HG03354 (cell line): ENCODE results near the gene LRP1B.
"Not testable (repeated sequence)": the region's sequence is repeated elsewhere in the genome, so short reads cannot be mapped to it uniquely, and the experiment has no call there.

ENCODE experiments used
- ATAC-seq: cut with Tn5 transposase; IDR thresholded peaks from one replicate; pipeline ENCODE4 v1.9.1; 2021; ENCODE audit warnings: mild to moderate bottlenecking; ENCODE audit not compliant: unreplicated experiment, poor library complexity, severe bottlenecking

Gene LRP1B

DNA sequence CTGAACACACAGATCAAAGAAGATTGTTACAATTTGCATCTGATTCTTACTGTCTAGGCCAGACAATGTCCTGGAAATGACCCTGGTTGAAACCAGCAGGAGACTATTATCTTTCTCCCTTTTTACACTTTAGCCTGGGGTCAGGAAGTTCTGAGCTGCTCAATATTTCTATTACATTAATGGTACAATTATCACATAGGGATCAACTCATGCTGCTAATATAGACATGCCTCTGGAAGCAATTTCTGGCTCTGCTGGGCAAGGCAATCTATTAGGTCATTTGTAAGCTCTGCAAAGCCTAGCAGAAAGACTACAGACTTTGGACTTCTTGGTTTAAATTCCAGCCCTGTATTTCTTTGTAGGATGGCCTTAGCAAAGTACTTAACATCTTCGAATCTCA lies 205.3 kb downstream of the LRP1B start:
- ATAC-seq: no peak

DNA sequence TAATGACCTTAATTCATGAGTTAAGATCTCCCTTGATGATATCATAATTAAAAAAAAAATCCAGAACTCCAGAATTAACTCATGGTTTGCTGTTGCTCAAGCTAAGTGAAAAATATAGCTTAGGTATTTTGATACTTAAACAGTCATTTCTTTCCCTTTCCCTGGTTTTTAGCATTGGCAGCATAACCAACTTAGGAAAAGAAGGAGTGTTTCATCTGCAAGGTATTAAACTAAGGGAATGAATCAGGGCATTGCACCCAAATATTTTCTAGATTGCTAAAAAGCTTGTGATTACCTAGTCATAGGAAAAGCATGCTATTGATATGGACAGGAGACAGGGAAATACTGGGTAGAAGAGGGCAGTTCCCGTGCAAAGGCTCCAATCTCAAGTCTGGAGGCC lies 207.2 kb downstream of the LRP1B start:
- ATAC-seq: no peak

DNA sequence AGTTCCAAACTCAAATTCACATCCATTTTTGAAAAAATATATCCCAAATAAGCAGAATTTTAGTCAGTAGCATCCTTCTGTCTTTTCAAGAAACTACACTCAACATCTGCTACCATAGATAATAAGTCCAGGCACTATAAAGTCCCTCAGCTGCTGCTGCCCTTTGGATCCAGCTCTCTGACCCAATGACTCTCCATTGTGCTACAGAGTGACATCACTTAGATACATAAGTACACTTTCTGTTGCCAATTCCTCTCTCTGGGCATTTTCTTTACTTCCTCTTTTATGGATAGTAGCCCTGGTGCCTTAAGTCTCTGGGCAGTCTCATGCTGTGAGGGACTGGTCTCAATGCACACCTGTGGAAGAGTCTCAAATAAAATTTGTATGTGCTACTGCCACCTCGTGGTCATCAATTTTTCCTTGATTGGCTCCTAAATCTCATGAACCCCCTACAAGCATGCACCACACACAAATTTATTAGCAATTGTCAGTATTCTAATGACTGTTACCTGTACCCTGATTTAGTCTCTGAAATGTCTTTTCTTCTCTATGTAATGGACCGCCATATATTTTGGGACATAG lies 219.2 kb downstream of the LRP1B start:
- peak; percentile 80 for ATAC-seq

DNA sequence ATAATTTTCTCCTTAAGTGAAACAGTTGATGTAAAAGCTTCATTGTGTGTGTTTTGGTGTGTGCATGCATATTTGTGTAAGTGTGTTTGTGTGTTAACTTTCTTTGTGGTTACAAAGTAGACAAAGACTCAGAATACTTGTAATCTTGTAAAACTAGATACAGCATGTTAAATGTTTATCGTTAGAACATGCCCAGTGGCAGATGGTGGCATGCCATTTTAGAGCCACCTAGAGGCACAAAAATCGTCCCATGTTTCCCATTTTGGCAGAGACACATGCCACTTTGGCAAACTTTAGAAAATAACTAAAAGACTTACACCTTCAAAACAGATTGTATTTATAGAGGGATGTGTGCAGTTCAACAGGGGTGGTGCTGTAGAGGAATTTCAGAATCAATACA lies 224.1 kb downstream of the LRP1B start:
- ATAC-seq: no peak

- no peak for ATAC-seq
Measured at GRCh38 chr2:141900826-141901225, 230.0 kb downstream of the LRP1B start.

DNA sequence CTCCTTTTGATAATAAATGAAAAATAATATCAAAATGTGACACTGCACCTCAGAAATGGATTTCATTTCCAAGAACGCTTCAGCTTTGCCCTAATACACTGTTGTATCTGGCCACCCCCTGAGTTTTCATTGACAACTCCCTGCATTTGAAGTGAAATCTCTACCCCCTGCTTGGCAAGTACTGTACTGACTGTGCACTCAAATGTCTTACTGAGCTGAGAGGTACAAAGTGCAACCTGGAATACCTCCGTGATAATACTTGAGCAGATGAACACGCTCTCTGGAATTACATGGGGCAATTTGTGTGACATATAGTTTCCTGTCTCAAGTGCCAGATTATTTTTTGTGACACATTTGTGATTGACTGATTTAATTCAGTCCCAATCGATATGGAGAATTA lies 231.1 kb downstream of the LRP1B start:
- ATAC-seq: no peak

DNA sequence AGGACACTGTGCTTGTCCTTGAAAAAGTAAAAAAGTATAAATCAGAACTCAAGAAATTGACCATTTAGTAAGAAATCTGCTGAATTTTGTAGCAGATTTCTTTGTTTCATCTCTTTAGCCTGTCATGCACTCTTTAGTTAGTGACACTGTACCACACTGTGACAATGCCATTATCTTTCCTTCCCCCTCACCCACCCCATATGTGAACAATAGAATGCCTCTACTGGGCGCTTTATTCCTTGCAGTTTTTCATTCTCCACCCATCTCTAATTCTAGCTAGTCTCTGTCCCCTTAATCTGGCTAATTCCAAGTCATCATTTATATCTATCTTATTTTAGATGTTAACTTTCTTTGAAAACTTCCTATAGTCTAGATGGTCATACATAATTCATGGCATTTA lies 241.0 kb downstream of the LRP1B start:
- no peak for ATAC-seq

GRCh38 chr2:141888987-141889555 lies 241.7 kb downstream of the LRP1B start:
- ATAC-seq: no peak

DNA sequence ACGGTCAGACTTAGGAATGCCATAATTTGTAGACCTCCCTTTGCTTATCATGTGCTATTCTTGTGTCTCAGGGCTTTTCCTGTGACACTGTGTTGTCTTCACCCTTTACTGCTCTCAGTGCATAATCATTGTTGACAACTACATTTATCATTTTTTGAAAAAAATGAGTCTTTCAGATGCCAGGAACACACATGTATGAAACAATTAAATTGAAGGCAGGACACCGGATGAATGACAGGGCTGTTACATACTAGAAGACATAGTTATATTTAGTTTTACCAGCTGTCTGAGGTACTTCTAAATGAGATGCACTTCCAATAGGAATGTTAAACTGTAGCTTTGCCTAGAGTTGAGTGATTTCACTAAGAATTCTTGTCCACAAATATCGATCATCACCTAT lies 243.5 kb downstream of the LRP1B start:
- ATAC-seq: no peak

GRCh38 chr2:141878016-141878415 lies 252.8 kb downstream of the LRP1B start:
- no peak for ATAC-seq

DNA sequence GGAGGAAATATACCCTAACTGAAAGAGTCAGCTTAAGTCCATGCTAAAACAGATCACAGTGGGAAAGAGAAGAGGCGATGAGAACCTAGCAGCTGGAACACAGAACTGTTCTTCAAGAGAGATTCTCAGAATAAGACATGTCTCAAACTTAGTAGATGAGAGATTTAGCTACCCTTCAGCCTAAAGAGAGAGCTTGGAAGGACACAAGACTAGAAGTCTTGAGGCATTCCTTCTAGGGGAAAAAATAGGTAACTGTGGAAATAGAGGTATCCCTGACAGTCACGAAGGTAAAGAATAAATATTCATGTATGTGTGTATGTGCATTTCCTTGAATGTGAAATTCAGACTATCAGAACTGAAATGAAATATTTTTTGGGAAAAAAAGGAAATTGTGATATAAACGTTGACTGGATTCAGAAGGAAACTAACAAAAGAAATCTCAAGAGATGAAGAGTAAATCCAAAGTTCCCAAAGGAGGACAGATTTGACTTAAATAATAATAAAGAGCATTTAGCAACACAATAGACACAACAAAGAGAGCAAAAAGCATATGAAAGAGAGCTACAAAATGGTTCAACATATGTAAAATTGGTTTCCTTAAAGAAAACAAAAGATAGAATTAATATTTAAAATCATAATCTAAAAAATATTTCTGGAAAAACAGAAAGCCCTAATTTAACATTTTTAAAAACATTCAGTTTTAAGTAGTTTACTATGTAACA lies 258.7 kb downstream of the LRP1B start:
- no peak for ATAC-seq

- no peak for ATAC-seq
Measured at GRCh38 chr2:141869572-141869971, 261.2 kb downstream of the LRP1B start.

DNA sequence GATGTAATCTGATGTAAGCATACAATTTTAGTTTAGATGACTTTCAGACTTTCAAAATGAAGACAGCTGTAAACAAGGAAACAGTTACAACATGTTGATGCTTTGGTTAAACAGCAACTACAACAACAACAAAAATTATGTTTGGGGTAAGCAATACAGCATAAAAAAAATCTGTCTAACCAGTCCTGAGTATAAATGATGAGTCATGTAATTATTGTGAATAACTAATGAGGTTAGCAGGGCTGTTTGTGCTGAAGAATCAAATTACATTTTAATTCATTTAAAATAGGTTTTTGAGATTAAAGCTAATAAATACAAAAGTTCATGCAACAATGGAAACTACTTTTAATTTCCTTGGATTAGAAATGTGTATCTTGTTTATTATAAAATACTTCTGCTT lies 266.9 kb downstream of the LRP1B start:
- no peak for ATAC-seq

- ATAC-seq: no peak
Measured at GRCh38 chr2:141856215-141856919, 274.4 kb downstream of the LRP1B start.

DNA sequence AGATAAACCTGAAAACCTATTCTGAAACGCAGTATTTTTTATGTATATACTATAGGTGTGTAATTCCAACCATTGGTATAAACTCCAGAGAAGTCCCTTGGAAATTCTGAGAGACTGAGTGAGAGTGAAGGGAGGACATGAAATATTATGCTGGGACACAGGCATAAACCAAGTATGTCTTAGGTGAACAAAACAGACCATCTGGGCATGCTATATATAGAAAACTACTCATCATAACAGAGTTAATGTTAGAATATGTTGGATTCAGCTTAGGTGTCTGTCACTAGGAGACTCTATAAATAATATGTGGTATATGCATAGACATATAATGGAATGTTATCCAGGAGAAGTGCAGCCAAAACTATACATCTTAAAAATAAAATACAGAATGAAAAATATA lies 282.6 kb downstream of the LRP1B start:
- ATAC-seq: no peak

DNA sequence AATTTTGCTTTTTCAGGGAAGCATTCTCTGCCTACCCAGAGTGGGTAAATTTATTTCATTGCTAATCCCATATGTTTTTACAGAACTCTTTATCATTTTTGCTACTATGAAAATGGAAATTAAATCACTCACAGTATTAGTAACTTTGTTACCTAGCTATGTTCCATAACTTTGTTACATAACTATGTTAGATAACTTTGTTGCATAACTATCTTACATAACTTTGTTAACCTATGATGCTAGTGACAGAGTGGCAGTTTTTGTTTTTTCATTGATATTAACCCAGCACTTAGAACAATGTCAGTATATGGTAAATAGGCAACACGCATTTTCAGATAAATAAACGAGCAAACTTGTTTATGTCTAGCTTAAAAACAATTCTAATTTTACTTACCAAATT lies 286.6 kb downstream of the LRP1B start:
- ATAC-seq: no peak

- no peak for ATAC-seq
Measured at GRCh38 chr2:141835103-141835502, 295.7 kb downstream of the LRP1B start.

DNA sequence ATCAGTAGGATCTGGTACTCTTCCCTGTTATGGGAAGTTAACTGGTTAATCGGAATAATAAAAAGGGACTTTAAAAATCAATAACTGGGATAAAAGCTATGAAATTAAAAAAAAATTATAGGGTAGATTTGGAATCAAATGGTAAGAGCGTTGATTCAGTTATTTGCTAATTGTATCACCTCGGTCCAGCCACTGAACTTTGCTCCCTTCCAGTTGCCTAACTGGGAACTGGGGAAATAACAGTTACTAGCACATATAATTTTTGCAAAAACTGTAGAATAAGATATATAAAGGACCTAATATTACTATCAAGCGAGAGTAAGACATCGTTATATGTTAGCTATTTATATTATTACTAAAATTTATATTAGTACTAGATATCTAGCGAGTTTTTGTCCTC lies 302.1 kb downstream of the LRP1B start:
- ATAC-seq: no peak

GRCh38 chr2:141824790-141825189 lies 306.0 kb downstream of the LRP1B start:
- no peak for ATAC-seq

GRCh38 chr2:141820893-141821292 lies 309.9 kb downstream of the LRP1B start:
- no peak for ATAC-seq

DNA sequence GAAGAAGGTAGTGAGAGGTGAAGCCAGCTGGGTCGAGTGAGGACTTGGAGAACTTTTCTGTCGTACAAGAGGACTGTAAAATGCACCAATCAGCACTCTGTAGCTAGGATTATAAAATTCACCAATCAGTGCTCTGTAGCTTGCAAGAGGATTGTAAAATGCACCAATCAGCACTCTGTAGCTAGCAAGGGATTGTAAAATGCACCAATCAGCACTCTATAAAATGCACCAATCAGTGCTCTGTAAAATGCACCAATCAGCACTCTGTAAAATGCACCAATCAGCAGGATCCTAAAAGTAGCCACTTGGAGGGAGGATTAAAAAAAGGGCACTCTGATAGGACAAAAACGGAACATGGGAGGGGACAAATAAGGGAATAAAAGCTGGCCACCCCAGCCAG lies 315.5 kb downstream of the LRP1B start:
- ATAC-seq: not testable (repeated sequence)
